Effector memory CD4-positive, alpha-beta T cell (primary cell): Measurements from ENCODE around the gene TNFRSF12A.

Experiments used
- DNase-seq, 3 donors: peaks; one replicate each; pipeline ENCODE4 v3.0.0-alpha.2; 2020
- H3K27ac ChIP-seq: 2 replicates; pipeline ENCODE4 v1.7.0; 2013; ENCODE audit warnings: mild to moderate bottlenecking, low read length, moderate library complexity; ENCODE audit not compliant: insufficient read depth, poor library complexity, severe bottlenecking
- H3K27me3 ChIP-seq: replicated peaks from 2 replicates; pipeline ENCODE4 v1.7.0; 2013; ENCODE audit warnings: mild to moderate bottlenecking, low read length; ENCODE audit not compliant: insufficient read depth, control insufficient read depth, poor library complexity, severe bottlenecking
- H3K36me3 ChIP-seq: 2 replicates; pipeline ENCODE4 v1.7.0; 2013; ENCODE audit warnings: mild to moderate bottlenecking, low read length, moderate library complexity; ENCODE audit not compliant: control insufficient read depth, insufficient read depth
- H3K4me1 ChIP-seq: 2 replicates; pipeline ENCODE4 v1.7.0; 2013; ENCODE audit warnings: low read length, mild to moderate bottlenecking; ENCODE audit not compliant: control insufficient read depth, insufficient read depth, poor library complexity, severe bottlenecking
- H3K4me3 ChIP-seq: 2 replicates; pipeline ENCODE4 v1.7.0; 2013; ENCODE audit warnings: low read length, low read depth, mild to moderate bottlenecking; ENCODE audit not compliant: insufficient read depth, poor library complexity, severe bottlenecking
- H3K9me3 ChIP-seq: 2 replicates; pipeline ENCODE4 v1.7.0; 2013; ENCODE audit warnings: mild to moderate bottlenecking, low read length, moderate library complexity; ENCODE audit not compliant: control insufficient read depth

The TNFRSF12A gene

DNA sequence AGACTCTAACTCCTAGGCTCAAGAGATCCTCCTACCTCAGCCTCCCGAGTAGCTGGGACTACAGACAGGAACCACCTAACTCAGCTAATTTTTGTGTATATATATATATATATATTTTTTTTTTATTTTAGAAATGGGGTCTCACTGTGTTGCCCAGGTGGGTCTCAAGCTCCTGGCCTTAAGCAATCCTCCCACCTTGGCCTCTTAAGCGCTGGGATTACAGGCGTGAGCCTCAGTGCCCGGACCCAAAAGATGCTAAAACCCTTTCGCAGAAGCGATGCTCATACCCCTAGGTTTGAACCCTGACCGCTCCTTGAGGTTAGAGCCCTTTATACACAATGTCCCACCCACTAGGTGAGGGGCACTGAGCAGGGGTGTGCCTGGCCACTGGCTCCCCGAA lies 9.7 kb upstream of the TNFRSF12A start:
- Histone ChIP-seq H3K27ac (no peak overlapping the region), H3K9me3 (no peaks in the 10 kb centered on the region), H3K4me1 (peaks cover 26% of the 10 kb centered on the region), H3K36me3 (no peaks in the 10 kb centered on the region), H3K27me3 (peaks cover 3% of the 10 kb centered on the region), H3K4me3 (no peak overlapping the region)
- no peak for DNase-seq

DNA sequence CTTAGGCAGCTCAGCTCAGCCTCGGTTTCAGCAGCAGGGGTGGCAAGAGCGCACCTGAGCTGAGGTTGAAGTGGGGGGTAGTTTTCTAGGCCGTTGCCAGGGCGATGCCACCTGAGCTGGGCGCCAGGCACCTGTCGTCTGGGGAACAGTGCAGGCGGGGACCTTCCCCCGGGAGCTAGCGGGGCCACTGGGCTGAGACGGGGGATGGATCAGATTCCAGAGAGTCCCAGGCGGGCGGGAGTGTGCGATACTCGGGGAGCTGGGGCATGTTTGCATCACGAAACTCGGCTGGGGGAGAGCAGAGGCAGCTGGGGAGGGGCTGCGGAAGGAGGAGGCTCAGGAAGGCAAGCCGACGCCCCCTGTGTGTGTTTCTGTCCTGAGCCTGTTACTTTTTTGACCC lies 7.9 kb upstream of the TNFRSF12A start:
- Histone ChIP-seq H3K27ac (no peak overlapping the region), H3K36me3 (no peaks in the 10 kb centered on the region), H3K4me1 (peaks cover 21% of the 10 kb centered on the region), H3K9me3 (no peaks in the 10 kb centered on the region), H3K27me3 (peaks cover 3% of the 10 kb centered on the region), H3K4me3 (no peak overlapping the region)
- DNase-seq, result no peak

DNA sequence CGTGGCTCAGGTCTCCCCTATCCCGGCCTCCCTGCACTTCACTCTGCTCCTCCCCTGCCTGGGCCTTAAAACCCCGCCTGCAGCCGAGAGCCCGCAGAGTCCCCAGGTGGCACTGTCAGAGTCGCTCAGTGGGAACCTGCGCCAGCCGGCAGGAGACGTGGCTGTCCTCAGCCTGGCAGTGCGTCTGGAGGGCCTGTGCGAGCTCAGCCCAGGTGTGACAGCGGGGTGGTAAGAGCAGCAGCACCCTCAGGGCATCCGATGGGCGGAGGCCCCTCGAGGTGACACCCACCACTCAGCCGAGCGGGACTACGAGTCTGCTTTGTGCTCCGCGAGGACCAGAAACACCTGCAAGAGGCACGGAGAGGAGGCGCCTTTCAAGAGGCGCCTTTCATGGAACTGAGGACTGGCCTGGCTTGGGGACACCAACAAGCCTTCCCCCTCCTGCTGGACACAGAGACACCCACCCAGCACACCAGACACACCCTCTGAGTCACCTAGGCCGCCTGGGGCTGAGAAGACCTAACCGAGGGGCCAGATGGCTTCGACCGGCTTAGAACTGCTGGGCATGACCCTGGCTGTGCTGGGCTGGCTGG lies 7.2 kb upstream of the TNFRSF12A start, which contains the start of gene CLDN9:
Gene CLDN9 (plus strand): TSS at position 96 of the 593 bp plus-strand sequence. CDS start 440 bp downstream, at position 536.
- no peaks in the 10 kb centered on the region for H3K36me3 ChIP-seq
- no peaks in the 10 kb centered on the region for H3K9me3 ChIP-seq
- H3K4me1 ChIP-seq, result peaks cover 16% of the 10 kb centered on the region
- no peak within 1 kb of the TSS for H3K27ac ChIP-seq
- no peak for DNase-seq
- H3K4me3 ChIP-seq, result no peak within 1 kb of the TSS
- peaks cover 7% of the 10 kb centered on the region for H3K27me3 ChIP-seq

DNA sequence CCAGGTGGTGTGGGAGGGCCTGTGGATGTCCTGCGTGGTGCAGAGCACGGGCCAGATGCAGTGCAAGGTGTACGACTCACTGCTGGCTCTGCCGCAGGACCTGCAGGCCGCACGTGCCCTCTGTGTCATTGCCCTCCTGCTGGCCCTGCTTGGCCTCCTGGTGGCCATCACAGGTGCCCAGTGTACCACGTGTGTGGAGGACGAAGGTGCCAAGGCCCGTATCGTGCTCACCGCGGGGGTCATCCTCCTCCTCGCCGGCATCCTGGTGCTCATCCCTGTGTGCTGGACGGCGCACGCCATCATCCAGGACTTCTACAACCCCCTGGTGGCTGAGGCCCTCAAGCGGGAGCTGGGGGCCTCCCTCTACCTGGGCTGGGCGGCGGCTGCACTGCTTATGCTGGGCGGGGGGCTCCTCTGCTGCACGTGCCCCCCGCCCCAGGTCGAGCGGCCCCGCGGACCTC lies 6.6 kb upstream of the TNFRSF12A start:
- no peak for DNase-seq
- no peaks in the 10 kb centered on the region for H3K36me3 ChIP-seq
- no peak overlapping the region for H3K27ac ChIP-seq
- H3K4me3 ChIP-seq, result no peak overlapping the region
- no peaks in the 10 kb centered on the region for H3K9me3 ChIP-seq
- H3K27me3 ChIP-seq, result peaks cover 8% of the 10 kb centered on the region
- H3K4me1 ChIP-seq, result peaks cover 16% of the 10 kb centered on the region

DNA sequence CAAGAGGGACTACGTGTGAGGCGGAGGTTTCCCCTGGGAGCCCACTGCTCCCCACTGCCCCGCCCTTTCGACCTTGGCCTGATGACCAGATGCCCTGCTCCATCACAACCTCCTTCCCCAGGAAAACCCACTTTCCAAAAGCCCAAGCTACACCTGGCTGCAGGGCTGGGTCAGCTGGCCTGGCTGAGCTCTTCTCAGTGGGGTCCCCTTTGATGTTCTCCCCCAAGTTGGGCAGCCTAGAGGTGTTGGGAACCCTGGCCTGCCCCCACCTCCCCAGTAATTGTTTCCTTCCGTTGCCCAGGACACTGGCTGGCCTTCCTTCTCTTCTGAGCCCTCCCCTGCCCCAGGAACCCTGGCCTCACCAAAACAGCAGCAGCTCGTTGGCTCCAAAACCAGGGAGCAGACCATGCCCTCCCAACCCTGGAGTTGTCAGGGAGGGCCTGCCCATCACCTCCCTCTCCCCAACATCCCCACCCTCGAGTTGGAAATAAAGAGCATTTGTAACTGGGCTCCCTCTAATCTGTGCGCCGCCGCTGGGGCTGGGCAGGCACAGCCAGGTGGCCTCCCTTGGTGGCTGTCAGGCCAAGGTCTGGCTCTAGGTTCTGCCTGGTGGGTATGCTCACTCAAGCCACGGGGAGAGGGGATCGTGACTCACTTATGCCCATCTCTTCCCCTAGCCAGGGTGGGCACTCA lies 6.0 kb upstream of the TNFRSF12A start:
- Histone ChIP-seq H3K27ac (no peak overlapping the region), H3K36me3 (no peaks in the 10 kb centered on the region), H3K9me3 (no peaks in the 10 kb centered on the region), H3K27me3 (peaks cover 8% of the 10 kb centered on the region), H3K4me3 (no peak overlapping the region), H3K4me1 (peaks cover 14% of the 10 kb centered on the region)
- no peak for DNase-seq

DNA sequence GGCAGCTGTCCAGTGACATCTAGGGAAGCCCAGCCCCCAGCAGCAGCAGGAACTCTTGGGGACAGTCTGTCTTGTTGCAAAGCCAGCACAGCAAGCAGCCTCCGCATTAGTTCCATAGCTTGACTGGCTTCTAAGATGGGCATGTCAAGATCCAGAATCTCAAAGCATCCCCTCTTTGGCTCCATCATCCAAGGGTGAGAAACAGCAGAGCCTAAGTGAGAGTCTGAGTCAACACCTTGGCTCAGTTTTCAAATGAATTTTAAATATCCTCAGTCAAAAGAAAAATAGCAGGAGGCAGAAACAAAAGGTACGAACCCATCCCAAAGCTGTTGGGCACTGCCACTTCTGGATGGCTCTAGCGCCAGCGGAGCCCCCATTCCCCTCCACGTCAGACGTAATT lies 5.2 kb upstream of the TNFRSF12A start:
- Histone ChIP-seq H3K27ac (no peak overlapping the region), H3K4me3 (no peak overlapping the region), H3K36me3 (no peaks in the 10 kb centered on the region), H3K27me3 (peaks cover 8% of the 10 kb centered on the region), H3K9me3 (no peaks in the 10 kb centered on the region), H3K4me1 (peaks cover 21% of the 10 kb centered on the region)
- no peak for DNase-seq

DNA sequence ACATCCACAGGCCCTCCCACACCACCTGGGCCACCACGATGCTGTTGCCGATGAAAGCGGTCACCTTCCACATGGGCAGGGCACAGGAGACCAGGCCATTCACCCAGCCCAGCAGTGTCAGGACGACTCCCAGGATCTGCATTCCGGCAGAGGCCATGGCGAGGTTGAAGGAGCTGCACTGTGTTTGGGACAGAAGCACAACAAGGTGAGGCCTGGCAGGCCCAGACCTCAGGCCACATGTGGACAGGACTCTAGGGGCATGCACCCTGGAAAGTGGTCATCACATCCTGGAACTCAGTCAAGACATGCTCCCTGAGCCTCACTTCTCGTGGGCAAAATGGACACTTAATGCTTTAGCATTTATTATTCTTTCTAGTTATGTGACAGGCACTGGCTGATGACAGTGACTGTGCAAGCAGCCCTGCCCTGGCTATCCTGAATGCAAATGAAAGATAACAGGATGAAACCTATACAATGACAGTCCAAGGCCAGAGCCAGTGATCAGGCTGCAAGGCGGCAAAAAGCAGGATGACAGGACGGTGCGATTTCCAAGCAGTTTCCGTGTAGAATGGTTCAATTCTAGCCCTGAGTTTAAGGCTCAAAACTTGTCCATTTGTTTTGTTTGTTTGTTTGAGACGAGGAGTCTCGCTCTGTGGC lies 4.2 kb upstream of the TNFRSF12A start:
- H3K27me3 ChIP-seq, result peaks cover 8% of the 10 kb centered on the region
- no peaks in the 10 kb centered on the region for H3K9me3 ChIP-seq
- no peak overlapping the region for H3K27ac ChIP-seq
- no peak overlapping the region for H3K4me3 ChIP-seq
- no peak for DNase-seq
- H3K36me3 ChIP-seq, result no peaks in the 10 kb centered on the region
- peaks cover 29% of the 10 kb centered on the region for H3K4me1 ChIP-seq

DNA sequence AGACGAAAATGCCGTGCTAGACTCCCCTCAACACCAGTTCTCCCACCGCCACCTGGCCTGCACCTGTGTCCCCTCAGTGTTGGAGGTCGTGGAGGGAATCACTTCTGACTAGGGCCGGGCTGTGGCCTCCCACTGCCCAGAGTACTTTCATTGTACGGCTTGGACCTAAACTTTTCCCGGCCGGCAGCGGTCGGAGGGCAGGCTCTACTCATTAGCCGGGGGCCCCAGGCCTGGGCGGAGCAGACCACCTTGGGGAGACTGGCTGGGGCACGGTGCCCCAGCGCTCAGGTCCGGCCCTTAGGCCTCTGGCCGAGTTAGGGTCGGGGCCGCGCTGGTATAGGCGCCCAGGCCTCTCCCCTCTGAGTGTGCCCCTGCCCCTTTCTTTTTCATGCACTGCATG lies 2.8 kb upstream of the TNFRSF12A start:
- H3K9me3 ChIP-seq, result no peaks in the 10 kb centered on the region
- DNase-seq, result no peak
- no peak overlapping the region for H3K4me3 ChIP-seq
- H3K27me3 ChIP-seq, result peaks cover 4% of the 10 kb centered on the region
- no peak overlapping the region for H3K27ac ChIP-seq
- H3K36me3 ChIP-seq, result no peaks in the 10 kb centered on the region
- peaks cover 43% of the 10 kb centered on the region for H3K4me1 ChIP-seq

DNA sequence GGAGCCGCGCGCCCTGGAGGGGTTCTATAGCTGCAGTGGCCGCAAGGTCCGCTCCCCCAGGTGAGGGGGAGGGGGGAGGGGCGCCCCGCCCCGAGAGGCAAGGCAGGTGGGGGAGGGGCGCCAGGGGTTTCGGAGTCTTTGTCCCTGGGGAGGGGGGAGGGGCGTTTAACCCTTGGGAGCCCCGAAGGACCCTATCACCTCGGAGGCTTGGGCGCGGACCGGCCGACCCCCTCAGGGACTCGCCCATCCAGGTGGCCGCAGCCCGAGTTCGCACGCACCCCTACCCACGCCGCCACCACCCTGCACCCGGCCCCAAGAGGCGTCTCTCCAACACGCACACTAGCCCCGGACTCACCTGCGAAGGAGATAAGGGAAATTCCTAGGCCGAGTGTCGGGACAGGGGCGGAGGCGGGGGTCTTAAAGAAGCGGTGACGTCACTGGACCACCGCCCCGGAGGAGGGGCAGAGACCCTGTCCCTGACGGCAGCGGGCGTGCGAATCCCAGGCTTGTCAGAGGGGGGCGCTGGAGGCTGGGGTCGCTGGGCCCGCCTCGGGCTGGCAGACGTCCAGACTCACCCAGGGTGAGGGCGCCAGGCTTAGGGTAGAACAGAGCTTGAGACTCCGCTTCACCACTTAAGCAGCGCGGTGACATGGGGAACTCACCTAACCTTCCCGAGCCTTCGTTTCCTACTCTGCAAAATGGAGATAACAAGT lies 2.2 kb upstream of the TNFRSF12A start, which contains the start of gene CLDN6:
Gene CLDN6 (minus strand): TSS at position 390 of the 713 bp plus-strand sequence. CDS start 2,162 bp downstream, outside the sequence.
- Histone ChIP-seq H3K4me1 (peaks cover 45% of the 10 kb centered on the region), H3K27ac (no peak within 1 kb of the TSS), H3K36me3 (no peaks in the 10 kb centered on the region), H3K4me3 (no peak within 1 kb of the TSS), H3K9me3 (no peaks in the 10 kb centered on the region), H3K27me3 (peaks cover 4% of the 10 kb centered on the region)
- no peak for DNase-seq
